GM18867 (cell line): ENCODE data around the gene RIMS4.

Experiments used
- ATAC-seq: cut with Tn5 transposase; IDR thresholded peaks from one replicate; pipeline ENCODE4 v1.9.1; 2021; ENCODE audit warnings: mild to moderate bottlenecking, moderate library complexity; ENCODE audit not compliant: unreplicated experiment

Gene RIMS4

DNA sequence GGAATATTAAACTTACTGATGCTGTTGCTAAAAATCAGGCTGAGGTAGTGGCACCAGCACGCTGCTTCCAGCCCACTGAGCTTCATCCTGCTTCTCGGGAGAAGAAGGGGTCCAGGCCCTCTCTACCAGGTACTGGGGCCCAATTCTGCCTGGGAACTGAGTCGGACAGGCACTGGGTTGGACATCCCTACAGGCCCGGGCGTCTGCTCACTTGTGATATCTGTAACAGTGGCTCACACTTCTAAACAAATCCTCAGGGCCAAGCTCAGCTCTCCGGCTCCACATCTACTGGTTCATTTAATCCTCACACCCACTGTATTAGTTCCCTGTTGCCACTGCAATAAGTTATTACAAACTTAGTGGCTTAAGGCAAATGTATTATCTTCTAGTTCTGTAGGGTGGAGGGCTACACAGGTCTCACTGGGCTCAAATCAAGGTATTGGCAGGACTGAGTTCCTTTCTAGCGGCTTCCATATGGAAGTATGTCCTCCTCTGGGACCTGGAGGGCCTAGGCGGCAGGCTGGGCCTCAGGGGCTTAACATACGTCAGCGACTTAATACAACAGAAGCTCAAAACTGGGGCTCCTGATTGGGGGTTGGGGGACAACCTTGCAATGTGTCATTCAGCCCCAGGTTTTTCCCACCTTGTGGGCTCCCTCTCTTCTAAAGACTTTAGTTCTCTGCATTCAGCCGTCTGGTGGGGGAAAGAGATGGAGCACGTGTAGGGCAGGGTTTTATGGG lies 66.3 kb downstream of the RIMS4 start:
- ATAC-seq, result no peak

DNA sequence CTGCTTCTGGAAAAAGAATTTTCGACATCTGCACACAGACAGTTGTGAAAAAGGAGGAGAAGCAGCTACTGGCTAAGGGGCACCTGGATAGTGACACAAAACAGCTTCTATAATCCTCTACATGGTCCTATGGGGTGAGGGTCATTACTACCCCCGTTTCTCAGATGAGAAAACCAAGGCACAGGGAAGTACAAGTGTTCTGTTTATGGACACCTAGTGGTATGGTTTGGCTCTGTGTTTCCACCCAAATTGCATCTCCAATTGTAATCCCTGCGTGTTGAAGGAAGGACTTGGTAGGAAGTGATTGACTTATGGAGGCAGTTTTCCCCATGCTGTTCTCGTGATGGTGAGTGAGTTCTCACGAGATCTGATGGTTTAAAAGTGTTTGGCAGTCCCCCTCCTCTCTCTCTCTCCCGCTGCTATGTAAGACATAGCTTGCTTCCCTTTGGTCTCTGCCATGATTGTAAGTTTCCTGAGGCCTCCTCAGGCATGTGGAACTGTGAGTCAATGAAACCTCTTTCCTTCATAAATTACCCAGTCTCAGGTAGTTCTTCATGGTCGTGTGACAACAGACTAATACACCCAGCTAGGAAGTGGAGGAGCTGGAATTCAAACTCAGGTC lies 67.2 kb downstream of the RIMS4 start:
- no peak for ATAC-seq

DNA sequence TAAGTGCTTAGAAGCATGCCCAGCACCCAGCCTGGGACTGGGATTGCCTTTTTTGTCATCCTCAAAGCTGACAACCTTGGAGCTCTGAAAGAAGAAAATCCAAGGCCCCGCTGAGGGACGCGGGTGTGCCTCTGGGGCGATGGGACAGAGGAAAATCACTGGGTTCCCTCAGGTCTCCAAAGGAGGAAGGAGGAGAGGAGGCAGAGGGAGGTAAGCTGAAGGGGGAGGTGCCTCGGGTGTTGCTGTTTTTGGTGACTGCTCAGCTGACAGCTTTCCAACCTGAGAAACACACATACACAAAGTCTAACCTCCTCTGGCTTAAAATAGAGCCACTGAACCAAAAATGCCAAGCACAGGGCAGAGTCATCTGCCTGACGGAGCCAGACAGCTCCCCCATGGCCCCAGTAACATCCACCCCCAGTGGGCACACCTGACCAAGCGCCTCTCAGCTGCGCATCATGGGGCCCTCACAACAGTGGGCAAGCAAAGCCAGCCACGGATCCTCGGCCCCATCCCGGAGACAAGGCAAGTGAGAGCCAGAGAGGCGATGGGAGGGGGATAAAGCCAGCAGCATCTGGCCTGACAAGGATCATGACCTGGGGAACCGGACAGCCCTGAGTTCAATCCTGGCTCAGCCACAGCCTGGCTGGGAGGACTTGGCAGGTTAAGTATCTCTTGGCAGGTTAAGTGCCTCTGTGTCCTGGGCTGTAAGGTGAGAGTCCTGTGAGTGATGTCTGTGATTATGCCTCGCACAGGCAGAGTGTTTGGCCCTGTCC lies 67.9 kb downstream of the RIMS4 start:
- ATAC-seq, result no peak

DNA sequence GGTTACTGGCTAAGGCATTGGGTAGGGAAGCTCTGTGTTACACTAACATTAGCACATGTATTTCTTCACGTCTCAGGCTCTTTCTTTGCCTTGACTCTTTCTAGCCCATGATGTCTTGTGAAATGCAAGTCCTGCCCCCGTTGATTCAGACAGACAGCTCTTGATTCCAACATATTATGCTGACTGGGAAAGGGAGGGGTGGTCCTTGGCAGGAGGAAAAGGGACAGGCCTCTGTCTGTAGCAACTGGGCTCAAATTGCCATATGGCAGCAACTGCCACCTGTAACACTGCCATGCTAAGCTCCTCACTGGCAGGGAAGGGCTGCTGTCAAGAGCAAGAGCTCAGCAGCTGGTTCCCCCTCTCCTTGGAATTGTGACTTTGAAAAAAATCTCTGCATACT lies 70.4 kb downstream of the RIMS4 start:
- no peak for ATAC-seq

DNA sequence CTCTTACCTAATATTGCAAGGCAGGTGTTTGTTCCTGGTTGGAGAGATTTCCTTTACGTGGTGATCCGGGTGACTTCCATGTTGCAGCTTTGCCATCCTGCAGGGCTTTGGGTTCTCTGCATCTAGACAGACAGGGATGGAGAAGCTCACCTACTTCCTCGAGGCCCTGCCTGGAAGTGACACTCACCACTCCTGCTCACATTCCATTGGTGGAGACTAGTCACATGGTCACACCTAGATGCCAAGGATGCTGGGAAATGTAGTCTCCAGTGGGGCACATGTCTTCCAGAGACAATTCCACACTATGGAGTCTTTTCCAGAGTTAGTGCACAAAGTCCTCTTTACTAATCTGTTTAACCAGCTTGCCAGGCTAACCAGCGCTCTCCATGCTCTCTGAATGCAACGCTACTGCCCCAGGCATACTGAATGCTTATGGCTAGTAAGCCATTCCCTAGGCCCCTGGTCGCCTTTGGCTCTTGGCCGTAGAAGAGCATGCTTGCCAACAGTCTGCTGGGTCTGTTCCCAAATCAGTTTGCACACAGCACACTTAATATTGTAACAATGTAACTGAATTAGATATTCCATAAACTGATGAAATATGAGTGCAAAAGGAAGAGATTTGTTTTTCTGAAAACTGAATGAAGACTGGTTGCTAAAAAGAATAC lies 71.4 kb downstream of the RIMS4 start:
- ATAC-seq, result no peak

DNA sequence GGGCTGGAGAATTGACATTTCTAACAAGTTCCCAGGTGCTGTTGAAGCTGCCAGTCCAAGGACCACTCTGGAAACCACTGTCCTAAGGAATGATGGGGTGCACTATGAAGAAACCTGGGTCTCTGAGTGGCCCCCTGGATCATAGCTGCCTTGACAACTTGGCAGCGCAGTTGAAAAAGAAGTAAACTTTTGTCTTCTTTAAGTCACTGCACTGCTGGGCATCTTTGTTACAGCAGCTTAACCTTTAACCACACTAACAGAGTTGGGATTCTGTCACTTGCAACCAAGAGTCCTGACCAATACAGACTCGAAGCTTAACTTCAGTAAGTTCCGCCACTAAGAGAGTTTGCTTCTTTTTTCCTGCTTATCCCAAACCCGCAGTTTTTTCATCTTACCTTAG lies 73.2 kb downstream of the RIMS4 start:
- ATAC-seq, result no peak

DNA sequence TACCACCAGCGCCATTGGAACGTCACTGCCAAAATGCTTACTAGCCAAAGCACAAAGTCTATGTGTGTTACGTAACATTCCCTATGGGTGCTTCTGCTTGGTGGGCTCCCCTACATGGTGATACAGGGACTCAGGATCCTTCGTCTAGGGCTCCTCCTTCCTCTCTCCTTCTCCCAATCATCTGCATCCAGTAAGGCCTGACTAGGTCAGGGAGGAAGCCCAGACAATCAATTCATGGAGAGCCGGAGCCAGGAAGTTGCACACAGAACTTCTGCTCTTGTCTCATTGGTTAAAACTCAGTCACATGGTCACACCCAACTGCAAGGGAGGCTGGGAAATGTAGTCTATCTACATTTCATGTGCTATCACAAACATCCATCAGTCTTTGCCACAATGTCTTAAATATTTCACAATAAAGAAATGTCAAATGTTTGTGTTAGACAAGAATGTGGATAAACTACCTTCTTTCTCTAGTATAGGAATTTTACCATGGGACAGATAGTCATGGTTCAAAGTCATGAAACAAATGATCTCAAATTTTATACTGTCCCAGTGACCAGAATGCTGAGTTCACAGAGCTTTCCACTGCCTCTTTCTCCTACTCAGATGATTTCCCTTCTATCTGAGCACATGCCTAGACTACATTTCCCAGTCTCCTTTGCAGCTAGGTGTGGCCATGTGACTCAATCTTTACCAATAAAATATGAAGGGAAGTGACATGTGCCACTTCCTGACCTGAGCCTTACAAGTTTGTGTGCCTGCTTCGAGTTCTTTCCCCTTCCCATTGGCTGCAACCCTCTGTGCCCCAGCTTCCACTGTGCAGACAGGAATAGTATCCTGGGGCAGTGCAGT lies 74.0 kb downstream of the RIMS4 start:
- no peak for ATAC-seq

DNA sequence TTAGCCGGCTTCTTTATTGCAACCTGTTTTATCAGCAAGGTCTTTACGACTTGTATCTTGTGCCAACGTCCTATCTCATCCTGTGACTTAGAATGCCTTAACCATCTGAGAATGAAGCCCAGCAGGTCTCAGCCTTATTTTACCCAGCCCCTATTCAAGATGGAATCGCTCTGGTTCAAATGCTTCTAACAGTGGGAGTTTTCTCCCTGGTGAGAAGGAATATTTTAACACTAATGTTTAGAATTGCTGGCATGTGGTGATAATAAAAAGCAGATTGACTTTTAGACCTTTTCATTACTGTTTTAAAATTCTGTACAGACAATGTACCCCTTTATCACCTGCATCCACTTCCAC lies 74.6 kb downstream of the RIMS4 start:
- no peak for ATAC-seq

DNA sequence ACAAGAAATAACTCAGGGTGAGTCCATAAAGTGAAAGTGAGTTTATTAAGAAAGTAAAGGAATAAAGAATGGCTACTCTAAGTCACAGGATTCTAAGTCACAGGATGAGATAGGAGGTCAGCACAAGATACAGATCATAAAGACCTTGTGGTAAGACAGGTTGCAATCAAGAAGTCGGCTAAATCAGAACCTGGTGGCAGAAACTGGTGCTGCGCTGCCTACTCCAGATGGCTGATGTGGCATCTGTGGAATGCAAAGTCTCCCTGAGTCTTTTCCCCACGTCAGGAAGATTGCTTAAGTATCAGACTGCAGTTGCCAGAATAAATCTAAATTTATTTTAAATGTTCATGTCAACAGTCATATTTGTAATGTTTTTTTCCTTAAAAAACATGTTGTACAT lies 75.4 kb downstream of the RIMS4 start:
- ATAC-seq, result no peak

DNA sequence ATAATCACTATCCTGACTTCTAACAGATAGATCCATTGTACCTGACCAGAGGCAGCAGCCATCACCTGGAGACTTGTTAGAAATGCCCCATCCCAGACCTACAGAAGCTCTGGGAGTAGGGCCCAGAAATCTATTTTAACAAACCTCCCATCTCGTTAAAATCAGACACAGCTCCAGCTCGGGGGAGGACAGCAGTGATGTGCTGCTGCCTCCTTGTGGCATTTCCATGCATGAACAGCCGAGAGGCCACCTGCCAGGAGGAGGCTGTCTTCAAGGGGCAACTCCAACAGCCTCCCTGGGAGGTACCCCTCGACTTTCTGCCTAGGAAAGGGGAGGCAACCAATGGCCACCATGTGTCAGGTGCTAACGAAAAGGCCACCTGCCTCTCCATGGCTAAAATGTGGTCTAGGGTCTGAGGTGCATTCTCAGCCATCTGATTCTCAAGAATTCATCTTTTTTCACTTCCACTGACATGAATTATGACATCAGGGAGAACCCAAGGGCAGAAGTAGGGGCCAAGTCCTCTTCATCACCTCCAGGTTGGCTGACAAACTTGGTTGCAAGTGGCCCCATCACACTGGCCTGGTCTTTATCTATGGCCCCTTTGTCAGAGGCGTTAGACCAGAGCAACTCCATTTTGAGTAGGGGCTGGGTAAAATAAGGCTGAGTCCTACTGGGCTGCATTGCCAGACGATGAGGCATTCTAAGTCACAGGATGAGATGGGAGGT lies 76.8 kb downstream of the RIMS4 start:
- ATAC-seq, result no peak

DNA sequence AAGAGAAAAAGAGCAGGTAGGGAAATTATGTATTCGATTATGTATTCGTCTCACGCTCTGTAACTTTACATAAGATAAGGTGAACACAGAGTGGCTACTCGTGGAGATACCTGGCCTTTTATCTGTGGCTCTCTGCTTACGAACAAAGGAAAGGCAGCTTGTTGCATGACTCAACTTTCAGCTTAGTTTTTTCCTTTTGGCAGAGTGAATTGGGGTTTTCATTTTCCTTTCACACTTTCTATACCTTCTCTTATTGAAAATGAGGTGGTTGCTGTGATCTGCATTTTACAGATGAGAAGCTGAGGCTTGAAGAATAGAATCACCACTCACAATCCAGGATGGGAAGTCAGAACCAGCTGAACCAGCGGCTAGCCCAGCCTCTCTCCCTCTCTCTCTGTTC lies 78.0 kb downstream of the RIMS4 start:
- no peak for ATAC-seq

DNA sequence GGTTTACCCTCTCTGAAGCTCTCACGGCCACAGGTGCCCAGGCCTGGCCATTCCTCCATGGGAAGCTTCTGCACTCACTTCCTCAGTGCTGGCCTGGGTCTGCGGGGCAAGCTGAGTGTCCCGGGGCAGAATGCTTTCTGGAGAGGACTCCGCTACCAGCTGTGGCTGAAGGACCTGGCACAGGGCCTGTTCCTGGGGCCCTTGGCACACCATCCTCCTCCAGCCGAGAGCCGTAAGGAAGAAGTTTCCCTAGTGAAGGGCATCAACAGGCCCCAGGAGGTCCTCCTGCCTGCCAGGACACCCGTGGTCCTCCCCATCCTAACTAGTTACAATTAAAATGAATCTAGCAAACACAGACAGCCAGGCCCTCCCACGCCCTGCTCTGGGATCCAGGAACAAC lies 78.7 kb downstream of the RIMS4 start:
- no peak for ATAC-seq

DNA sequence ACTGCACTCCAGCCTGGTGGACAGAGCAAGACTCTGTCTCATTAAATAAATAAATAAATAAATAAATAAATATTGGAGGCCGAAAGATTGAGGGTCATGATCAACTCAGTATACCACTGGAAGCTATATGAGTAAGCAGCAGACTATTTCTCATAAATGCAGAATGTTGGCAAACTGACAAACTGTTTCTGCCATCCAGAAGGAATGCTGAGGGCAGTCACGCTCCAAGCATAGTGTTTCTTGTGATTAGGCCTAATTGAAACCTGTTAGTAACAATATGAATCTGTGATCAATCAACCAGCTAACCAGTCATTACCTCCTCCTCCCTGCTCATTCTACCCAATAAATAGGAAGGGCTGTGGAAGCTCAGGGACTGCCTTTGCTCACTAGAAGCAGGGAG lies 79.9 kb downstream of the RIMS4 start:
- no peak for ATAC-seq

DNA sequence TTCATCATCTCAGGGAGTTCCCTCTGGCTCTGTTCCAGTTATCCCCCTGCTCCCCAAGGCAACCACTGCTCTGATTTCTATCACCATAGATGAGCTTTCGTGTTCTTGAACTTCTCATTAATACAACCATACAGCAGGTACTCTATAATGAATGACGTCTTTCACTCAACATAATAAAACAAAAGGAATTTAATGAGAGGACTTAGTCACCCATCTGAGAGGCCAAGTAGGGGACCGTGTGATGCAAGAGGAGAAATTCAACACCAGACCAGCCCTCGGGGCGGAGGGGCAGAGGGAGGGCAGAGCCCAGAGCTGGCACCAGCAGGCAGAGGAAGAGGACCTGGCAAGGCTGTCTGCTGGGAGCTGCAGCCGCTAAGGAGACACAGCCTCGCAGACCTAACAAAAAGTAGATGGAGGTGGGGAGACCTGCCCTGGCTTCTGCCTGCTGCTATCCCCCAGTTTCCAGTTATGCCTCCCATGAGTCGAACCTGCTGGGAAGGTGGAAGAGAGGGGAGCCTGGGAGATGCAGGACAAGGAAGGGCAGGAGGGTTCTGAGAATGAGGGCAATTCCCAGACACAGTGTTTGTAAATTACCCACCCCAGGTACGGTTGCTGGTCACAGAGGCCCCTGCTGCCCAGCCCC lies 81.4 kb downstream of the RIMS4 start:
- ATAC-seq, result no peak

DNA sequence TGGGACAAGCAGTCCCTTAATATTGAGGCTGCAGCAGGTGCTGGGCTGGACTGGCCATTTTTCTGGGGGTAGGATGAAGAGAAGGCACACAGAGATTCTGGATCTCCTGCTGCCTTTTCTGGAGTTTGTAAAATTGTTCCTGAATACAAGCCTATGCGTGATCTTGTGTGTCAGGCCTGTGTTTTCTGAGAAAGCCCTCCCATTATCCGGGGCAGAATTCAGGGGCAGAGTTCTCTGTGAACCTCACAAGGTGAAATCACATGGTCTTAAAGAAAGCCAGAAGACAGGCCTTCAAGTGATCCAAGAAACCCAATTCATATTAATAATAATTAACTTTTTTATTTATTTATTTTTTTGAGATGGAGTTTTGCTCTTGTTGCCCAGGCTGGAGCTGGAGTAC lies 82.7 kb downstream of the RIMS4 start:
- ATAC-seq, result no peak

DNA sequence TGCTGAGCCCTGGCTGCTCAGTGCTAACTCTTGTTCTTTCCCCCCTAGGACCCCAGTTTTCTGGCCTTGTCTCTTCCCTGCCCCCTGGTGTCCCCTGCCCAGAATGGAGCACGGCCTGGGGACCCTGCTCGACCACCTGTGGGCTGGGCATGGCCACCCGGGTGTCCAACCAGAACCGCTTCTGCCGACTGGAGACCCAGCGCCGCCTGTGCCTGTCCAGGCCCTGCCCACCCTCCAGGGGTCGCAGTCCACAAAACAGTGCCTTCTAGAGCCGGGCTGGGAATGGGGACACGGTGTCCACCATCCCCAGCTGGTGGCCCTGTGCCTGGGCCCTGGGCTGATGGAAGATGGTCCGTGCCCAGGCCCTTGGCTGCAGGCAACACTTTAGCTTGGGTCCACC lies 83.3 kb downstream of the RIMS4 start:
- no peak for ATAC-seq

DNA sequence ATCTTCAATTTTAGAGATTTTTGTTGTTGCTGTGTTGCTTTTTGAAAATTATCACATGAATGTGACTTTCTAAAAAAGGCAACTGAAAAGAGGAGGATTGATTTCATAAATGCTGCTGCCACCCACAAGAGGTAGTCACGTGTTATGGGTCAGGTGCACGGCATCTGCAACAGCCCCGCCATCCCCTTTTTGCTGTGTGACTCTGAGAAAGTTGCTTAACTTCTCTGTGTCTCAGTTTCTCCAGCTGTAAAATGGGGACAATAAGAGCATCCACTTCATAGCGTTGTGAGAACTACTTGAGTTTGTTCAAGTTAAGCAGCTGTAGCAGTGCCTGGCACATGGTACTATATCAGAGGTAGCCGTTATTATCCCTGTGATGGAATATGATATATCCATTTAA lies 84.5 kb downstream of the RIMS4 start:
- no peak for ATAC-seq

DNA sequence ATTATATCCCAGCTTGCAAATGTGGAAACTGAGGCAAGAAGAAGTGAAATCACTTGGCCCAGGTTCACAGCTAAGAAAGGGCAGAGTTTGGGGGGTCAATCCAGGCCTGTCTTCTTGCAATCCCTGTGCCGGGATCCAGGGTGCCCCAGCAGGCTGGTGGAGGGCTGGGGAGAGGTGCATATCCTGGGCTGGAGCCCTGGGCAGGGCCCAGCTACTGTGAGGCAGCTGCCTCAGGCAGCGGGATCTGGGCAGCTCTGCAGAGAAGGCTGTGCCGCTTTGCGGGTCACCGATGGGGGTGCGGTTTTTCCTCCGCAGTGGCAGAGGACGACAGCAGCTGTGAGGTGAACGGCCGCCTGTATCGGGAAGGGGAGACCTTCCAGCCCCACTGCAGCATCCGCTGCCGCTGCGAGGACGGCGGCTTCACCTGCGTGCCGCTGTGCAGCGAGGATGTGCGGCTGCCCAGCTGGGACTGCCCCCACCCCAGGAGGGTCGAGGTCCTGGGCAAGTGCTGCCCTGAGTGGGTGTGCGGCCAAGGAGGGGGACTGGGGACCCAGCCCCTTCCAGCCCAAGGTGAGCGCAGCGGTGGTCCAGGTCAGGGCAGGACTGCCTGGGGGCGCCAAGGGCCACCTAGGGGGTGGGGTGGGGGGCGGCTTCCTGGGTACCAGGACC lies 85.8 kb downstream of the RIMS4 start:
- no peak for ATAC-seq

DNA sequence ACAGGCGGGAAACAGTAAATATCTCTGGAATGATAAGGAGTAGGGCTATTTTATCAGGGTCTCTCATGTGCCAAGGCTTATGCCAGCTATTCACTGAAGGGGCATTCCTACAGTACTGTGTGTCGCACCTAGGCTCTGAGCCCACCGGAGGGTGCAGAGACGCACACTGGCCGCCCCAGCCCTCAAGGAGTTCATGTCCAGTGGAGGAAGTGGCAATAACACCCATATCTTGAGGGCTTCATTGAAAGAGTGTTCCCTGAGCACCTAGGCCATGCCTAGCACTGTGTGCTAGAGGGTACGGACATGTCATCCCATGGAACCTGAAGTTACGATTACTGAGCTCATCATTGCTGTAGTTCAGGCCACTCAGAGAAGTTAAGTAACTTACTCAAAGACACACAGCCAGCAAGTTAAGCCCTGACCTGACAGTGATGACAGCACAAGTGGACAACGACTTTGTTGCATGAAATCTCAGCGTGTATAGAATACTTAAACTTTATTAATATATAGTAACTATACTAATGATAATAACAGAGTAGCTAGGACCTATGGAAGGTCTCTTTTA lies 86.5 kb downstream of the RIMS4 start:
- no peak for ATAC-seq
